HG03175 (cell line): Measurements from ENCODE around the gene CEP63.

Source experiments
- ATAC-seq: cut with Tn5 transposase; IDR thresholded peaks from one replicate; pipeline ENCODE4 v1.9.1; 2021; ENCODE audit warnings: mild to moderate bottlenecking, moderate library complexity; ENCODE audit not compliant: unreplicated experiment

Gene CEP63

GRCh38 chr3:134485718-134486576 lies at the start of gene CEP63, which contains the start of gene ANAPC13:
Gene CEP63 (plus strand): TSS chr3:134486057. CDS start chr3:134495321, 9,264 bp downstream.
Gene ANAPC13 (minus strand): TSS chr3:134485985. CDS start chr3:134482904, 3,081 bp downstream.
- peak; percentile 86 for ATAC-seq

GRCh38 chr3:134437211-134437752 lies 48.6 kb upstream of the CEP63 start:
- ATAC-seq, result no peak

- ATAC-seq, result no peak
Observed at GRCh38 chr3:134441321-134441720, 44.5 kb upstream of the CEP63 start.

- no peak for ATAC-seq
Observed at GRCh38 chr3:134441821-134442220, 44.0 kb upstream of the CEP63 start.

- ATAC-seq, result no peak
Observed at GRCh38 chr3:134445095-134445494, 40.8 kb upstream of the CEP63 start.

GRCh38 chr3:134445636-134446035 lies 40.2 kb upstream of the CEP63 start:
- no peak for ATAC-seq

- no peak for ATAC-seq
Observed at GRCh38 chr3:134446800-134447199, 39.1 kb upstream of the CEP63 start.

GRCh38 chr3:134447351-134447750 lies 38.5 kb upstream of the CEP63 start:
- no peak for ATAC-seq

- ATAC-seq, result no peak
Observed at GRCh38 chr3:134448664-134449063, 37.2 kb upstream of the CEP63 start.

- no peak for ATAC-seq
Observed at GRCh38 chr3:134449277-134449676, 36.6 kb upstream of the CEP63 start.

GRCh38 chr3:134449951-134450350 lies 35.9 kb upstream of the CEP63 start:
- no peak for ATAC-seq

GRCh38 chr3:134453631-134454030 lies 32.2 kb upstream of the CEP63 start:
- ATAC-seq, result no peak

- ATAC-seq, result no peak
Observed at GRCh38 chr3:134457376-134458074, 28.3 kb upstream of the CEP63 start.

- no peak for ATAC-seq
Observed at GRCh38 chr3:134458406-134458945, 27.4 kb upstream of the CEP63 start.

GRCh38 chr3:134459562-134459961 lies 26.3 kb upstream of the CEP63 start:
- ATAC-seq, result no peak

- no peak for ATAC-seq
Observed at GRCh38 chr3:134460965-134461364, 24.9 kb upstream of the CEP63 start.

GRCh38 chr3:134462331-134462941 lies 23.4 kb upstream of the CEP63 start:
- ATAC-seq, result no peak

GRCh38 chr3:134463676-134464063 lies 22.2 kb upstream of the CEP63 start:
- no peak for ATAC-seq

- no peak for ATAC-seq
Observed at GRCh38 chr3:134464064-134464688, 21.7 kb upstream of the CEP63 start.

GRCh38 chr3:134464689-134465365 lies 21.0 kb upstream of the CEP63 start:
- ATAC-seq, result no peak
